Stimulated activated naive CD8-positive, alpha-beta T cell treated with anti-CD3 and anti-CD28 coated beads, Interleukin-15, Interleukin-2, amounts not matched to agents 100 U/mL and 50 U/mL, for 24 hours (primary cell): ENCODE measurements around the gene KLC3.
"Not testable (repeated sequence)": the region's sequence is repeated elsewhere in the genome, so short reads cannot be mapped to it uniquely, and the experiment has no call there.

Experiments
- ATAC-seq: fragments of 150-1000 bp; cut with Tn5 transposase; one replicate; pipeline ENCODE4 v1.10.0; 2021
- DNase-seq: peaks from one replicate; pipeline ENCODE4 v3.0.0; 2021

The KLC3 gene

GRCh38 chr19:45320997-45321775 is 19.4 kb upstream of the KLC3 start:
- ATAC-seq (no peak), DNase-seq (no peak)

GRCh38 chr19:45321848-45322247 is 18.7 kb upstream of the KLC3 start:
- DNase-seq (no peak), ATAC-seq (no peak)

DNA sequence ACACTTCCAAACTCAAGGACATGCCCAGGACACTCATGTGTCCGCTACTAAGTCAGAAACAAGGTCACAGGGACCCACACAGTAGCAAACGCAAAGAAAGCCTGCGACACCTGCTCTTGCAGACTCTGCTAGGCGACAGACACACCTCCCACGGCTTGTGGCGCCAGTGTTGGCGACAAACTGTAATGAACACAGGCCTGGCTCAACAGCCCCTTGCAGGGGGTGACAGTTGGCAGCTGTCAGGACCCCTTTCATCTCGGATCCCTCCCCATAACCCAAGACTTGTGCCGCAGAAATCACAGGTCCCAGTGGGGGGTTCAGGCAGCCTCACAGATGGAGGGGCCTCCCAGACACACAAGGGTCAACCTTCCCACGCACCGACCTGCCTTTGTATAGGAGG is 18.2 kb upstream of the KLC3 start:
- DNase-seq (no peak), ATAC-seq (no peak)

GRCh38 chr19:45322744-45323281 is 17.7 kb upstream of the KLC3 start, which contains the start of gene CKM:
TSS of gene CKM (minus strand) at chr19:45322875. CDS start at chr19:45319713, 3,162 bp downstream.
- DNase-seq, result no peak
- no peak for ATAC-seq

DNA sequence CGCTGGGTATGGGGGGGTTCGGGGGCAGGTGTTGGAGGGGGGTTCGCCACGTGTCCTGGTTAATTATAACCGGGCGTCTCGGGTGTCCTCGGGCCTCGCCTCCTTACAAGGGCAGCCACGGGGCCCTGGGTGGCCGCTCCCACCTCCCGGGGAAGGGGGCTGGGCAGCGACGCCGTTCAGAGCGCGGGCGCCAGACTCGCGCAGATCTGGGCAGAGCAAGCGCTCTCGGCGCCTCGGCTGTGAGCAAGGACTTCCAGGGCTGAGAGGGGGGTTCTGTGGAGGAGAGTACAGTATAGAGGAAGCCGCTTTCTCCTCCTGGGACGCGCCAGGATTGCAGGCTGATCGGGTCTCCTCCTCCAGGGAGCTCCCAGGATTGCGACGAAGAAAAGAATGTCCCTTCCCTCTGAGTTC is 16.9 kb upstream of the KLC3 start:
- no peak for ATAC-seq
- no peak for DNase-seq

GRCh38 chr19:45324349-45324907 is 16.1 kb upstream of the KLC3 start:
- no peak for ATAC-seq
- DNase-seq, result no peak

DNA sequence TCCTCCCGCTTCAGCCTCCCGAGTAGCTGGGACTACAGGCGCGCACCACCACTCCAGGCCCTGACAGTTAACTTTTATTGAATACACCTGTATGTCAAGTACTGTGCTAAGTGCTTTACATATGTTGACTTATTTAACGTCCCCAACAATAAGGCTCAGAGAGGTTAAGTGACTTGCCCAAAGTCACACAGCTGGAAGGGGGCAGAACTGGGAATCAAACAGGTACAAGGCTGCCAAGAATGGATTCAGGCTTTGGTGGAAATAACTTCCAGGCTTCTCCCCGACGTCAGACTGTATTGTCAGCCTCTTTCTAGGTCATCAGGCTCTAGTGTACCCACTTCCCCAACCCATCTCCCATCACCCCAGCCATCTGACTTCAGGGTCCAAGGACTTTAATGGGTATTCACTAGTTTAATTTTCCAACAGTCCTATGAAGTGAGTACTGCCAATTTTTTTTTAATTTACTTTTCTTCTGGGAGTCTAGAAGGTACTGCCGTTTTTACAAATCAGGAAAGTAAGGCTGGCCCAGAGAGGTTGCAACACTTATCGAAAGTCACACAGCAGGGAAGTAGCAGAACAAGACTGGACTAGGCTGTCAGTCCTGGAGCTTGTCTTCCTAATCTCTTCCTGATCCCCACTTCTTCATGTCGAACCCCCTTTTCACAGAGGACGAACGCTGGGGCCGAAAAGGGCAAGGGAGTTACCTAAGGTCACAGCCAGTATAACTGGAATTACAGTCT is 13.0 kb upstream of the KLC3 start:
- no peak for ATAC-seq

DNA sequence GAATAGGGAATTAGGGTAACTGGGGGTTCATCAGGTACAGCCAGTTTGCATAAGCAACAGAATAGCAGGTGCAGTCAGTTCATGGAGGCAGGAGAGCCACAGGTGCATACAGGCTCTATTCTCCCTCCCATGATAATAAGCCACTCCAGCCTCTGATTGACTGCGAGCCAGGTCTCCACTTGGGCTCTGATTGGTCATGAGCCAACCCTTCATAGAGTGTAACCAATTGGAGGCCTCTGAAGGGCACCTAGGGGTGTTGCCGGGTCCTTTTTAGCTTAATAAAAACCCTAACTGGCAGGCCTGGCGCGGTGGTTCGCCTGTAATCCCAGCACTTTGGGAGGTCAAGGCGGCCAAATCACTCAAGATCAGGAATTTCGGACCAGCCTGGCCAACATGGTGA is 9.1 kb upstream of the KLC3 start:
- no peak for DNase-seq
- ATAC-seq, result no peak

More for the DNA sequence above, 13.0 kb upstream of the KLC3 start:
- DNase-seq, result no peak

GRCh38 chr19:45333609-45334303 is 6.8 kb upstream of the KLC3 start:
- no peak for ATAC-seq
- DNase-seq, result no peak

GRCh38 chr19:45334881-45335280 is 5.7 kb upstream of the KLC3 start:
- DNase-seq, ATAC-seq: not testable (repeated sequence)

DNA sequence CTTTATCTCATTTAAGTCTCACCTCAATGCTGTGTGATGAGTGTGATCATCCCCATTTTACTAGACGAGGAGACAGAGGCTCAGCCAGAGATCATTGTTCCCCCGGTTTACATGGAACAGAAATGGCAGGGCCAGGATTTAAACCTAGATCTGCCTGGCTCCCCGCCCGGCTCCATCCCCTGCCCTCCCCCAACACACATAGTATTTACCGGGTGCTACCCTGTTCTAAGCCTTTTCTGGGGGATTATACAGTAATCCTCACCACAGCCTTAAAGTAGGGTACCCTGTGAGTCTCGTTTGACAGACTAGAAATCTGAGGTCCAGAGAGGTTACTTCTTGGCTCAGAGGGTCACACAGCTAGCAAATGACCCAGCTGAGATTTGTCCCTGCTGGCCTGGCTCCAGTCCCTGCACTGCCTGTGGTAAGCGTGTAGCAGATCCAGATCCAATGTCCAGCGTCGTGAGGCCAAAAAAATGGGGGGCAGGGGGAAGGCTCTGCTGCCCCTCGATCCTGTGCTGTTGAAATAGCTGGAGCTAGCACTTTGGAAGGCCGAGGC is 3.8 kb upstream of the KLC3 start:
- no peak for ATAC-seq

DNA sequence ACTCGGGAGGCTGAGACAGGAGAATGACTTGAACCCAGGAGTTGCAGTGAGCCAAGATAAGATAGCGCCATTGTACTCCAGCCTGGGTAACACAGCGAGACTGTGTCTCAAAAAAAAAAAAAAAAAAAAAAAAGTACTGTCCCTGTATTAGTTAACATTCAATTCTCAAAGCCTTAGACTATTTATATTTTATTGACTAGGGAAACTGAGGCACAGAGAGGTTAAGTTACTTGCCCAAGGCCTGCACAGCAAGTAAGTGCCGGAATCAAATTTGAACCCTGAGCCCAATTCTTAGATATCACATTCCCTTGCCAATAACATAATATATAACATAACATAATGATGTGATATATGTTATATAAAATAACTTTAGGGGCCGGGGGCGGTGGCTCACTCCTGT is 921 bp upstream of the KLC3 start:
- no peak for ATAC-seq
- DNase-seq, result no peak

More for the DNA sequence above, 3.8 kb upstream of the KLC3 start:
- no peak for DNase-seq

DNA sequence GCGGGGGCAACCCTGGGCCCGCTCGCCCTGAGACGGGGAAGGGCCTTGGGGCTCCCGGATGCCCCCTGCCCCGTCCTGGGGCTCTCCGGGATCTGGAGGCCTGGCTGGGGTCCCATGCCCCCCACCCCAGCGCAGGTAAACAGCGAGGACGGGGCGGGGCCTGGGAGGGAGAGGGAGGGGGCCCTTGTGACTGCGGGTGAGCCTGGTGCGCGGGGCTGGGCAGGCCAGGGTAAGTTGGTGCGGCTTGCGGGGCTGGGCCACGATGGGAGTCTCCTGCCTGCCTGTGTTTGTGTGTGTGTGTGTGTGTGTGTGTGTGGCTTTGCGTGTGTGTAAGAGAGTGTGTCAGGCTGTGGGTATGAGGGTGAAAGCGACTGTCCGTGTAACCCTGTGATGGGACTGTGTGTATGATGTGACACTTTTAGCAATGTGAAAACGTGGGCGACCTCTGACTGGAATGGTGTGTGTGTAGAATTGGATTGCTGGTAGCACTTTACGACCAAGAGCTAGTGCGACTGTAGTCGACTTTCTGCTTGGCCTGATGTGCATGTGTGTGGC is 426 bp downstream of the KLC3 start:
- DNase-seq (no peak), ATAC-seq (no peak)

- ATAC-seq, result no peak
- no peak for DNase-seq
These were observed 2.4 kb downstream of the KLC3 start for GRCh38 chr19:45342911-45343310.

DNA sequence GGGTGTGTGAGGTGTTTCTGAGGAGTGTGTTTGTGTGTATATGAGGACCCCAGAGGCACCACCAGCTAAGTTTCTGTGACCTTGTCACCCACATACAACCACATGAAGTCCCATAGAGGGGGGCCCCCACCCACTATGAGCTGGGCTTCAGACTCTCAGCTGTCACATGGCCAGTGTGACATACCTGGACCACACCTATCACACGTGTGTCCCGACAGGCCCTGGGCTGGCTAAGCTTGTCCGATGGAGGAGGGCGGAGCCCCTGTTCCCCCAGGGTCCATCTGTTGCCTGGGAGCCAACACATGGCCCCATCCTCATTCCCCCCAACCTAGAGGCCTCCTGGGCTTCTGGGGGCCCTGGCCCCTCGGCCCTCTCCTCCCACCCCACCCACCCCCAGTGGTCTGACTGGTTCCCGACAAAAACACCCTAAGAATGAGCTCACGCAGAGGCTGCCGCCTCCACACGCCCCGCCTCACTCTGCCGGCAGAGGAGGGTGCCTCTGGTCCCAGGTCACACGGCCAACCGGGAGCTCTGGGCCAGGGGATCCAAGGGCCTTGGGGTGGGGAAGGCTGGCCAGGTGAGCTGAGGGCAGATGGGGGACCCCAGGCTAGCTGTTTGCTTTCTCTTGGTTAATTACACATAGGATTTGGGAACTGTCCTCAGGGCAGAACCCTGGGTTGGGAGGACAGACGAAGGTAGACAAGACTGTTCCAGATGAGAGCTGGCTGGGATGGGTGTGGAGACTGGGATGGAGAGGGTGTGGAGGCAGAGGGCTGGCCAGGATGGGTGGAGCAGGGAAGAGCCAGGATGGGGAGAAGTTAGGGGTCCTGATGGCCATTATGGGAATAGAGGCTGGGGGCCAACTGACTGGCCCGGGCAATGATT is 4.3 kb downstream of the KLC3 start:
- no peak for DNase-seq
- no peak for ATAC-seq

DNA sequence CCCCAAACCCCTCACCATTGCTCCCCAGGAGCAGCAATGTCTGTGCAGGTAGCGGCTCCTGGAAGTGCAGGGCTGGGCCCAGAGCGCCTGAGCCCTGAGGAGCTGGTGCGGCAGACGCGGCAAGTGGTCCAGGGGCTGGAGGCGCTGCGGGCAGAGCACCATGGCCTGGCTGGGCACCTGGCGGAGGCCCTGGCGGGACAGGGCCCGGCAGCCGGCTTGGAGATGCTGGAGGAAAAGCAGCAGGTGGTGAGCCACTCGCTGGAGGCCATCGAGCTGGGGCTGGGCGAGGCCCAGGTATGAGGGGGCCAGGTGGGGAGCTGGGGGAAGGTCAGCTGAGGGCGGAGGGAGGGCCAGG is 4.9 kb downstream of the KLC3 start:
- no peak for ATAC-seq

DNA sequence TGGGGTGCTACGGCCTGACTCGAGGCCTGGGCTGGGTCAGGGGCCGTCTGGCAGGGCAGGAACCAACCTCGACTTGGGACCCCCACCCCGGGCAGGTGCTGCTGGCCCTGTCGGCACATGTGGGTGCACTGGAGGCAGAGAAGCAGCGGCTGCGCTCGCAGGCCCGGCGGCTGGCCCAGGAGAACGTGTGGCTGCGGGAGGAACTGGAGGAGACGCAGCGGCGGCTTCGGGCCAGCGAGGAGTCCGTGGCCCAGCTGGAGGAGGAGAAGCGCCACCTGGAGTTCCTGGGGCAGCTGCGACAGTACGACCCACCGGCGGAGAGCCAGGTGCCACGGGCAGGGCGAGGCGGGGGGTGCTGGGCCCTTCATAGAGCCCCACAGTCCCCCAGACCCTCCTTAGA is 5.9 kb downstream of the KLC3 start:
- no peak for ATAC-seq
- no peak for DNase-seq

More for the DNA sequence above, 4.9 kb downstream of the KLC3 start:
- no peak for DNase-seq

- DNase-seq, result no peak
These were observed 7.2 kb downstream of the KLC3 start for GRCh38 chr19:45347570-45348366.

DNA sequence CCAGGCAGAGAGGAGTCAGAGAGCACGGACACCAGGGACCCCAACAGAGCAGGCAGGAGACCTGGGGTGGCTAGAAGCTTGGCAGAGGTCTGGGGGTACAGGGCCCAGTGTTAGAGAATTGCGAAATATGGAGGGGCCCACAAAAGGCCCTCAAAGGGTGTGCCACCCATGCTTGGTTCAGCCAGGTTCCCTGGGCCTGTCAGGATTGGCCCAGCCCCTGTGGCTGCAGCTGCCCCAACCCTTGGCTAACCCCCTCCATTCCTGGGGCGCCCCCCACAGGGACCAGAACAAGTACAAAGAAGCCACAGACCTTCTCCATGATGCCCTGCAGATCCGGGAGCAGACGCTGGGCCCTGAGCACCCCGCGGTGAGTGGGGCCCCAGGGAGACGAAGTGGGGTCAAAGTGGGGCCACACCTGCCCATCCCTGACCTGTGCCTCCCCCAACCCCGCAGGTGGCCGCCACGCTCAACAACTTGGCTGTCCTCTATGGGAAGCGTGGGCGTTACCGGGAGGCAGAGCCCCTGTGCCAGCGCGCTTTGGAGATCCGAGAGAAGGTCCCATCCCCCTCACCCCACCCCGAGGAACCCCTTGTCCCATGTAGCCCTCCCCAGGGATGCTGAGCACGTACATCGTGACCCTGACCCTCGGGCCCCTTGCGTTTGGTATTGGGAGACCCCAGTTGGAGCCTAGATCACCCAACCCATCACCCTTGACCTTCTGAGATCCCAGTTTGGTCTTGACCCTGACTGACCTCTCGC is 8.0 kb downstream of the KLC3 start:
- DNase-seq (no peak), ATAC-seq (no peak)

More at GRCh38 chr19:45347570-45348366, 7.2 kb downstream of the KLC3 start:
- no peak for ATAC-seq
